GM18499 (cell line): Measurements from ENCODE around the gene NCMAP.

Source experiments
- ATAC-seq: cut with Tn5 transposase; IDR thresholded peaks from one replicate; pipeline ENCODE4 v1.9.1; 2021; ENCODE audit warnings: moderate number of reproducible peaks; ENCODE audit not compliant: insufficient read depth, unreplicated experiment

Gene NCMAP

GRCh38 chr1:24606621-24607020 lies 50.7 kb downstream of the NCMAP start:
- ATAC-seq: no peak

GRCh38 chr1:24609949-24610517 lies 54.1 kb downstream of the NCMAP start:
- no peak for ATAC-seq

DNA sequence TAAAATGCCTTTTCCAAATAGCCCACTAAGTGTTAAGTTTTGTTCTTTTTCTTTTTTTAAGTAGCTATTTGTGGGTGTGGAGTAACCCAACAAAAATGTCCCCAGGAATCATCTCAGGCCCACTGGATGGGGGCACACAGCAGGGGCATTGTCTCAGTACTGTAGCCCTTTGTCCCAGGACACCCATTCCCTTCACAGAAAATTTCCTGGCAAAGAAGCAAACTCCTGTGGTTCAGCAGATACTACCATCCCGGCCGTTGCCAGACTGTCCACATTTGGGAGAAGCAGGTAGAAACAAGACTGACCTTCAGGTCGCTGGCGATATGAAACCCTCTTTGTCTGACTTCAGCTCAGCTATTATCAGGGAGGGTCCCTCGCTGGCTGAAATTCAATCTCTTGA lies 63.5 kb downstream of the NCMAP start:
- ATAC-seq: no peak

DNA sequence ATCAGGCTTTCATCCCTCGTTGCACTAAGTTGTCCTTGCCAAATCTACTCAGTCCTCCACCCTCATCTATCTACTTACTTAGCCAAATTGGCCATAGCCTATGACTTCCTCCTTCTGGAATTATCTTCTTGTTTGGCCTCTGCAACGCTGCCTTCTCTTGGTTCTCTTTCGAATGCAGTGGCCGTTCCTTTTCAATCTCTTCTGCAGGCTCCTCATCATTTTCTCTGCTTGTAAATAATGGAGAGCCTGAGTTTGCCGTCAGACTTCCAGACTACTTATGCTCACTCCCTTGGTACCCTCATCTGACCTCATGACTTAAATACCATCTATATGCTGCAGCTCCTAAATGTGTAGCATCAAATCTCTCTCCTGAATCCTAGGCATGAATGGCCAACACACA lies 64.8 kb downstream of the NCMAP start:
- ATAC-seq: no peak

DNA sequence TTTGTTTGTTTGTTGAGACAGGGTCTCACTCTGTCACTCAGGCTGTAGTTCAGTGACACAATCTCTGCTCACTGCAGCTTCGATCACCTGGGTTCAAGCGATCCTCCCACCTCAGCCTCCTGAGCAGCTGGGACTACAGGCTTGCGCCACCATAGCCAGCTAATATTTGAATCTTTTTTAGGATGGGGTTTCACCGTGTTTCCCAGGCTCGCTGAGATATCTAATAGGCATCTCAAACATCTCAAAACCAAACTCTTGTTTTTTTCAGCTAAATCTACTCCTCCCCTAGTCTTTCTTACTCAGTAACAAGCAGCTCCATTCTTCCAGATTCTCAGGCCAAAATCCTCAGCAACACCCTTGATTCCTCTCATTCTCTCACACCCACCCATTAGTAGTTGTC lies 65.2 kb downstream of the NCMAP start:
- no peak for ATAC-seq

GRCh38 chr1:24622218-24622617 lies 66.3 kb downstream of the NCMAP start:
- ATAC-seq: no peak

GRCh38 chr1:24632832-24633175 lies 76.9 kb downstream of the NCMAP start:
- ATAC-seq: no peak

DNA sequence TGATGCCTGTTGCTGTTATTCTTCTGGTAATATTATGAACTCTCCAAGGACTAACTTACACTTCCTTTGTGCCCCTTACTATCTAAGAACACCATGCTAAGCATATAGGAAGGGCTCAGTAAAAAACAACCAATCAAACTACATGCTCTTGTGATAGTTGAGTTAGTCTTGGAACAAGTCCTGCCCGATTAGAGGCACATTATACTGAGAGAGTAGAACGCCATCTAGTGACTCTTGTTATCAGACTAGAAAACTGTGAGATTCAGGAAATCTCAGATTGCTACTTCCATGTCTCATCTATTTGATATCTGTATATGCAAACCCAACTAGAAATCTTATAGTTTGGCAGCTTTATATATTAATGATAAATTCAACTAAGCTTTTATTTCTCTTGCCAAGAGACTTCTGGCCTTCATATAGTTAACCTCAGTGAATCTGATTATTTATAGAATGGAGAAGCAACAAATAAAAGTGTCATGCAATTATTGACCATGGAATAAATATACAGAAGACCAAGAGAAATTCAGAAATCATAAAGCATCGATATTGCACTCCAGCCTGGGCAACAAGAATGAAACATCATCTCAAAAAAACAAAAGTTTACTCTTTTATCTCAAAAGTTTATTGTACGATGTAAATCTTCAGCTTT lies 79.4 kb downstream of the NCMAP start:
- no peak for ATAC-seq

DNA sequence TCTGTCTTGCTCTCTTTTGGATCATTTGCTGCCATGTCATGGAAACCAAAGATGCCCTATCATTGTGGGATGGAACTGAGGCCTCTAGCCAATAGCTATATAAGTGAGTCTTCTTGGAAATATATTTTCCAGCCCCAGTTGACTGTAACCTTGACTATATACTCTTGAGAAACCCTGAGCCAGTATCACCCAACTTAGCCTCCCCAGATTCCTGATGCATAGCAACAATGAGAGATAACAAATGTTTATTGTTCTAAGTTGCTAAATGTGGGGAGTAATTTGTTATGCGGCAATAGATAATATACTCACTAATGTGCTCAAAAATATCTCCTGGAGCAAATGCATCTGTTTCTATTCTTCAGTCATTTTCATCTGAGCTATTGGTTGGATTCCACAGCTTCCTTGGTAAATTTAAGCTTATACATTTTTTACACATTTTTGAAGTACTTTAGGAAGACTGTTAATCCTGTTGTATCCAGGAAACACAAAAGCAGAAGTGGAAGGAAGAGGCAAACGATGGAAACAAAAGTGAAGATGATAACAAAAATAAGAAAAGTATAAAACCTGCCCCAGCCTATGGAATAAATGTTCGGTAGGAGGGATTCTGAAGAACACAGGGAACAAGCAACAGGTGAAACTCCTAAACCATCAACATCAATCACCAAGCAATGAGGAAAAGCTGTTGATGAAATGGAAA lies 80.9 kb downstream of the NCMAP start:
- no peak for ATAC-seq

- ATAC-seq: no peak
These were observed 83.2 kb downstream of the NCMAP start for GRCh38 chr1:24639094-24639493.

GRCh38 chr1:24639881-24640280 lies 84.0 kb downstream of the NCMAP start:
- no peak for ATAC-seq

DNA sequence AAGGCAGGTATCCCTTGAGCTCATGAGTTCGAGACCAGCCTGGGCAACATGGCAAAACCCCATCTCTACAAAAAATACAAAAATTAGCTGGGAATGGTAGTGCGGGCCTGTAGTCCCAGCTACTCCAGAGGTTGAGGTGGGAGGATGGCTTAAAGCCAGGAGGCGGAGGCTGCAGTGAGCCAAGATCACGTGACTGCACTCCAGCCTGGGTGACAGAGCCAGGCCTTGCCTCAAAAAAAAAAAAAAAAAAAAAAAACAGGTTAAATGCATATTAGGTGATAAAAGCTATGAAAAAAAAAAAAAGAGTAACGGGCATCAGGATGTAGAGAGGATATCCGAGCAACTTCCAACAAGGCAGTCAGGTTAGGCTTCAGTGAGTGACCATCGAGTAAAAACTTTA lies 84.4 kb downstream of the NCMAP start:
- ATAC-seq: no peak

DNA sequence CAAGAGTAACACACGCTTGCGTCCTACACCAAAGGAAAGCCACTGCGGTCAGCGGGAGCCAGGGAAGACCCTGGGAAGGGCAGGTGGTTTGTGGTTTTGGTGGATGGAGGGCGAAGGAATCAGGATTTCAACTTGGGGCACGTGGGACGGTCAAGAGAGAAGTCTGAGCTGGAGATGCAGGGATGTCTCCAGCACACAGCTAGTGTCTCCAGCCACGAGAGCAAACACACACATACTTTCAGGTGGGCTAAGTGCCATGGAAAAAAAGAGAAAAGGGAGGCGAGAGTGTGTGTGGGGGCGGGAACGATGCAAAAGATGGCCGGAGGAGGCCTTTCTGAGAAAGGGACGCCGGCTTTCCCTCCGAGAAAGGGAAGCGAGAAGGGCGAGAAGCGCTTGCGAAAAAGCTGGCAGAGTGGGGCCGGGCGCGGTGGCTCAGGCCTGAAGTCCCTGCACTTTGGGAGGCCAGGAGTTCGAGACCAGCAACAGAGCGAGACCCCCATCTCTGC lies 85.8 kb downstream of the NCMAP start:
- ATAC-seq: no peak

- ATAC-seq: peak; percentile 67
These were observed 86.8 kb downstream of the NCMAP start, which contains the start of gene SRRM1 for GRCh38 chr1:24642481-24643362. TSS of gene SRRM1 (plus strand) at chr1:24643302. CDS start at chr1:24643327, 25 bp downstream.

- ATAC-seq: peak; percentile 8
These were observed 87.6 kb downstream of the NCMAP start for GRCh38 chr1:24643363-24644099.

DNA sequence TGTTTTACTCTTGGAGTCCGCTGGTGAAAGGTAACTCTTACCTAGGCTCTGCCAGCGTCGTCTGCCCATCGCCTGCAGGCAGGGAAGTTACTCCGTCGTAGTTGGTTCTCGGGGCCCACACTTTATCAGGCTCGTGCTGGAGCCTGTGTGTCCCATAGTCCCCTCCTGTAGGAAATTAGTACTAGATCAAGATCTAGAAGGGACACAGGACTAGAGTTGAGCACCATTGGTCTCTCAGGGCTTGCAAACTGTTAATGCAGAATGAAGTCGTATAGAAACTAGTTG lies 88.2 kb downstream of the NCMAP start:
- no peak for ATAC-seq

- no peak for ATAC-seq
These were observed 93.0 kb downstream of the NCMAP start for GRCh38 chr1:24648919-24649318.

DNA sequence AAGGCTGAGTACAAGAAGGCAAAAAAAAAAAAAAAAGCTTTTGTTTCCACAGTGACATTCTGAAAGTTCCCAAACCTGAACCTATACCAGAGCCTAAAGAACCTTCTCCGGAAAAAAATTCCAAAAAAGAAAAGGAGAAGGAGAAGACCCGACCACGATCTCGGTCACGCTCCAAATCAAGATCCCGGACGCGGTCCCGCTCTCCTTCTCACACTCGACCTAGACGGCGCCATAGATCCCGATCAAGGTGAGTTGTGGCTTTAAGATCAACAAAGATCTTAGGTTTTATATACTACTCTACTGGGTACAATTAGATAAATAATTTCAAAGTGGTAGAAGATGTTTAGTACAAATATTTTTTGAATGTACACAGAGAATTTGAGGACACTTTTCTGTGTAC lies 96.5 kb downstream of the NCMAP start:
- no peak for ATAC-seq

- no peak for ATAC-seq
These were observed 98.1 kb downstream of the NCMAP start for GRCh38 chr1:24654010-24654409.

- ATAC-seq: no peak
These were observed 100.2 kb downstream of the NCMAP start for GRCh38 chr1:24656046-24656445.
